SK-N-SH (cell line): ENCODE data around the gene C1QTNF9. TPM values are rescaled to one million over a fixed set of nuclear protein-coding genes. Genes with fewer than 3 reads are reported as not detected.

ENCODE experiments used
- CTCF ChIA-PET: fragments of 300-600, 350-600 bp; formaldehyde crosslinking; extraction: SDS; loops from one replicate; lab custom pipeline; 2021; lab: Yijun Ruan, JAX
- POLR2A ChIA-PET: fragments of 350-600 bp; sonication (Branson Sonifier 250); formaldehyde crosslinking; extraction: SDS; loops from one replicate; lab custom pipeline; 2020; ENCODE audit warnings: antibody characterized with exemption, inconsistent platforms; lab: Yijun Ruan, JAX
- DNase-seq: peaks from one replicate; pipeline ENCODE4 v3.0.0; 2012
- H2AFZ ChIP-seq: fragments of 200-600 bp; sonication (generic); 2 replicates; pipeline ENCODE4 v1.8.1; 2016; ENCODE audit warnings: antibody characterized with exemption, mild to moderate bottlenecking, low read depth
- H3F3A ChIP-seq: fragments of 200-600 bp; sonication (generic); replicated peaks from 2 replicates; pipeline ENCODE3; 2016; ENCODE audit warnings: antibody characterized with exemption, mild to moderate bottlenecking; ENCODE audit not compliant: insufficient read depth
- H3K27ac ChIP-seq, 2 experiments: fragments of 200-500 bp in 1 of 2; fragments of 200-600 bp in 1 of 2; sonication (Bioruptor generic) in 1 of 2; sonication (generic), shearing (Covaris generic) in 1 of 2; 2 replicates each; pipeline versions ENCODE4 v1.5.1 to v1.6.1; 2014 to 2016; ENCODE audit warnings: low read depth in 2 of 2, inconsistent platforms in 1 of 2, low read length in 1 of 2, mild to moderate bottlenecking in 1 of 2, mixed read lengths in 1 of 2
- H3K27me3 ChIP-seq: fragments of 200-600 bp; sonication (generic), shearing (Covaris generic); 2 replicates; pipeline ENCODE4 v1.6.1; 2016; ENCODE audit warnings: mixed run types; ENCODE audit not compliant: insufficient read depth
- H3K36me3 ChIP-seq, 2 experiments: fragments of 200-500 bp in 1 of 2; fragments of 200-600 bp in 1 of 2; sonication (Bioruptor generic) in 1 of 2; sonication (generic) in 1 of 2; replicated peaks in 1 of 2; 2 replicates each; pipeline versions ENCODE3 to v1.5.1; 2014 to 2016; ENCODE audit warnings: low read length in 1 of 2, mild to moderate bottlenecking in 1 of 2; ENCODE audit not compliant: insufficient read depth in 2 of 2, control insufficient read depth in 1 of 2
- H3K4me1 ChIP-seq, 2 experiments: fragments of 200-500 bp in 1 of 2; fragments of 200-600 bp in 1 of 2; sonication (Bioruptor generic) in 1 of 2; sonication (generic), shearing (Covaris generic) in 1 of 2; 2 replicates each; pipeline versions ENCODE4 v1.5.1 to v1.6.1; 2014 to 2016; ENCODE audit warnings: low read depth in 1 of 2, low read length in 1 of 2, mixed run types in 1 of 2; ENCODE audit not compliant: insufficient read depth in 2 of 2, control insufficient read depth in 1 of 2
- H3K4me2 ChIP-seq: fragments of 200-600 bp; sonication (generic), shearing (Covaris generic); 2 replicates; pipeline ENCODE4 v1.6.1; 2017; ENCODE audit warnings: mixed run types
- H3K4me3 ChIP-seq, 2 experiments: fragments of 200-500 bp in 1 of 2; fragments of 200-600 bp in 1 of 2; sonication (Bioruptor generic) in 1 of 2; sonication (generic), shearing (Covaris generic) in 1 of 2; 2 replicates each; pipeline versions ENCODE4 v1.5.1 to v1.8.1; 2014 to 2016; ENCODE audit warnings: low read depth in 2 of 2, inconsistent platforms in 1 of 2, low read length in 1 of 2, mild to moderate bottlenecking in 1 of 2, mixed read lengths in 1 of 2, moderate library complexity in 1 of 2
- H3K79me2 ChIP-seq: fragments of 200-600 bp; sonication (generic); 2 replicates; pipeline ENCODE4 v1.8.1; 2017; ENCODE audit warnings: mild to moderate bottlenecking; ENCODE audit not compliant: insufficient read depth
- H3K9ac ChIP-seq: fragments of 200-600 bp; sonication (generic); 2 replicates; pipeline ENCODE4 v1.6.1; 2017; ENCODE audit warnings: mixed run types
- H3K9me2 ChIP-seq: fragments of 200-600 bp; sonication (generic); 2 replicates; pipeline ENCODE4 v1.6.1; 2017; ENCODE audit warnings: mixed run types
- H3K9me3 ChIP-seq: fragments of 200-600 bp; sonication (generic); 2 replicates; pipeline ENCODE4 v1.6.1; 2017; ENCODE audit warnings: mixed run types, mild to moderate bottlenecking, moderate library complexity
- H4K20me1 ChIP-seq: fragments of 200-600 bp; sonication (generic); 2 replicates; pipeline ENCODE4 v1.6.1; 2017; ENCODE audit warnings: mild to moderate bottlenecking, mixed run types; ENCODE audit not compliant: insufficient read depth
- CHD2 ChIP-seq: fragments of 150-350 bp; IDR thresholded peaks from 2 replicates; pipeline ENCODE4 v1.6.1; 2018; ENCODE audit warnings: low read length; ENCODE audit not compliant: partially characterized antibody
- ELF1 ChIP-seq: IDR thresholded peaks from 2 replicates; pipeline ENCODE4 v1.4.0; 2012
- EP300 ChIP-seq, 2 experiments: IDR thresholded peaks; 2 replicates each; pipeline versions ENCODE4 v1.4.0 to v1.6.1; 2012; ENCODE audit warnings: borderline replicate concordance in 1 of 2, low read depth in 1 of 2, low read length in 1 of 2
- FOSL2 ChIP-seq: IDR thresholded peaks from 2 replicates; pipeline ENCODE4 v1.4.0; 2012; ENCODE audit warnings: low read depth, mild to moderate bottlenecking, moderate library complexity, borderline replicate concordance
- POLR2AphosphoS5 ChIP-seq: IDR thresholded peaks from 2 replicates; pipeline ENCODE4 v1.6.1; 2012; ENCODE audit warnings: low read depth, low read length
- RCOR1 ChIP-seq: fragments of 150-350 bp; IDR thresholded peaks from 2 replicates; pipeline ENCODE4 v1.6.1; 2017; ENCODE audit warnings: antibody characterized with exemption, low read length
- SIN3A ChIP-seq: IDR thresholded peaks from 2 replicates; pipeline ENCODE4 v1.6.1; 2012; ENCODE audit warnings: low read depth, mild to moderate bottlenecking, low read length, moderate library complexity, borderline replicate concordance
- TCF12 ChIP-seq: IDR thresholded peaks from 2 replicates; pipeline ENCODE4 v1.4.0; 2012
- WGBS: methylation state at CpG from one replicate; pipeline ENCODE4 v1.1.6; 2017; ENCODE audit warnings: low lambda C conversion rate; 5-methylcytosine and 5-hydroxymethylcytosine counted together
- polyA plus RNA-seq, 3 experiments: library from polyadenylated mRNA; depleted of rRNA; stranded (reverse); fragments of >200 nt; gene quantifications; 2 replicates each; pipeline ENCODE4 v1.2.3, GENCODE V29; 2012
- TF ChIP-seq, protein P1 (sequence below): IDR thresholded peaks from 2 replicates; pipeline ENCODE4 v1.6.1; 2012; ENCODE audit warnings: mild to moderate bottlenecking, low read depth, low read length, moderate library complexity
- TF ChIP-seq, protein P2 (sequence below): IDR thresholded peaks from 2 replicates; pipeline ENCODE4 v1.4.0; 2012; ENCODE audit warnings: low read depth, borderline replicate concordance
- TF ChIP-seq, protein P3 (sequence below): IDR thresholded peaks from 2 replicates; pipeline ENCODE4 v1.4.0; 2012; ENCODE audit warnings: low read depth, borderline replicate concordance

Gene C1QTNF9
- polyA plus RNA-seq, 1 of the 3 experiments (the other 2 are of a cell fraction) = not detected

DNA sequence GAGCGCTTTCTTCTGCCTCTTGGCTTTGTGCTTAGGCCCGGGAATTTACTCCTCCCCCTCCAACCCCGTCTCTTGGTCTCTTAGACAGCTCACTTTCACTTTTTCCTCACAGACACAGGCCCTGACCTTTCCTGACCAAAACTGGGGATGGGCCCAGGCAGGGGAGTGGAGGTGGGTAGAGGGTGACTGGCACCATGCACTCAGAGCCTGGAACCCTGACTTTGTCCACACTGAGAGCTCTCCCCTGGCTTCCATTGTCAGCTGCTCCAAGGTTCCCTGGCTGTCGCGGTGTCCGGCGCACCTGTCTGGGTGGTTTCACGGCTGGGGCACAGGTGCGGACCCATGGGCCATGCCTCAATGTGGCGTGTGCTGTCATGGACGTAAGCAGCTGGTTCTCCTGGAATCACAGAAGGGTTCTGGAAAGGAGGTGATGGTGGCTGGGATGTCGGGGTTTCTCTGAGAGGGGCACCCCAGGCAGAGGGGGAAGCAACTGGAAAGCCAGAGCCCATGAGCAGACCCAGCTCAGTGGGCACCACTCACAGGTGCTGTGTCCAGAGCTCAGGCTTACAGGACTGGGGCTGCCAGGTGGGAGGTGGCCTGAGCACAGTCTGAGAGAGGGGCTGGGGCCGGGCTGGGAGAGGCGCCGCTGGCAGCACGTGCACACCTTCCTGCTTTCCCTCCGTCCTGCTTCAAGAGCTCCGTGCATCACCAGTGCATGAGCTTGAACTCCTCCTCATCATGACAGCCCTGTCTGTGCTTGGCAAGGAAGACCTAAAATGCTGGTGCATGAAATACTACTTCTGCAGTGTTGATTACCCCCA, 28.0 kb upstream of the C1QTNF9 start:
- Histone ChIP-seq H3K9me2 (no peaks in the 10 kb centered on the region), H3K27me3 (no peaks in the 10 kb centered on the region), H3K79me2 (no peaks in the 10 kb centered on the region), H3K9me3 (no peaks in the 10 kb centered on the region), H3K36me3 (no peaks in the 10 kb centered on the region), H3K9ac (no peak overlapping the region), H3K4me1 (peaks cover 0 to 12% of the 10 kb centered on the region in 2 experiments; a peak in 2 of 4 replicates), H3K4me2 (no peak overlapping the region), H2AFZ (no peak overlapping the region), H3K27ac (no peak overlapping the region), H4K20me1 (no peaks in the 10 kb centered on the region), H3K4me3 (no peak overlapping the region), H3F3A (no peaks in the 10 kb centered on the region)
- 95% methylated on average over 13 of the region's 18 CpGs for WGBS
- TF ChIP-seq ELF1 (no peak), CHD2 (no peak), RCOR1 (no peak), POLR2AphosphoS5 (no peak), FOSL2 (no peak)
- TF ChIP-seq, protein P1, sequence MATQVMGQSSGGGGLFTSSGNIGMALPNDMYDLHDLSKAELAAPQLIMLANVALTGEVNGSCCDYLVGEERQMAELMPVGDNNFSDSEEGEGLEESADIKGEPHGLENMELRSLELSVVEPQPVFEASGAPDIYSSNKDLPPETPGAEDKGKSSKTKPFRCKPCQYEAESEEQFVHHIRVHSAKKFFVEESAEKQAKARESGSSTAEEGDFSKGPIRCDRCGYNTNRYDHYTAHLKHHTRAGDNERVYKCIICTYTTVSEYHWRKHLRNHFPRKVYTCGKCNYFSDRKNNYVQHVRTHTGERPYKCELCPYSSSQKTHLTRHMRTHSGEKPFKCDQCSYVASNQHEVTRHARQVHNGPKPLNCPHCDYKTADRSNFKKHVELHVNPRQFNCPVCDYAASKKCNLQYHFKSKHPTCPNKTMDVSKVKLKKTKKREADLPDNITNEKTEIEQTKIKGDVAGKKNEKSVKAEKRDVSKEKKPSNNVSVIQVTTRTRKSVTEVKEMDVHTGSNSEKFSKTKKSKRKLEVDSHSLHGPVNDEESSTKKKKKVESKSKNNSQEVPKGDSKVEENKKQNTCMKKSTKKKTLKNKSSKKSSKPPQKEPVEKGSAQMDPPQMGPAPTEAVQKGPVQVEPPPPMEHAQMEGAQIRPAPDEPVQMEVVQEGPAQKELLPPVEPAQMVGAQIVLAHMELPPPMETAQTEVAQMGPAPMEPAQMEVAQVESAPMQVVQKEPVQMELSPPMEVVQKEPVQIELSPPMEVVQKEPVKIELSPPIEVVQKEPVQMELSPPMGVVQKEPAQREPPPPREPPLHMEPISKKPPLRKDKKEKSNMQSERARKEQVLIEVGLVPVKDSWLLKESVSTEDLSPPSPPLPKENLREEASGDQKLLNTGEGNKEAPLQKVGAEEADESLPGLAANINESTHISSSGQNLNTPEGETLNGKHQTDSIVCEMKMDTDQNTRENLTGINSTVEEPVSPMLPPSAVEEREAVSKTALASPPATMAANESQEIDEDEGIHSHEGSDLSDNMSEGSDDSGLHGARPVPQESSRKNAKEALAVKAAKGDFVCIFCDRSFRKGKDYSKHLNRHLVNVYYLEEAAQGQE = no peak
- TF ChIP-seq, protein P2, sequence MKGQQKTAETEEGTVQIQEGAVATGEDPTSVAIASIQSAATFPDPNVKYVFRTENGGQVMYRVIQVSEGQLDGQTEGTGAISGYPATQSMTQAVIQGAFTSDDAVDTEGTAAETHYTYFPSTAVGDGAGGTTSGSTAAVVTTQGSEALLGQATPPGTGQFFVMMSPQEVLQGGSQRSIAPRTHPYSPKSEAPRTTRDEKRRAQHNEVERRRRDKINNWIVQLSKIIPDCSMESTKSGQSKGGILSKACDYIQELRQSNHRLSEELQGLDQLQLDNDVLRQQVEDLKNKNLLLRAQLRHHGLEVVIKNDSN = no peak
- TF ChIP-seq, protein P3, sequence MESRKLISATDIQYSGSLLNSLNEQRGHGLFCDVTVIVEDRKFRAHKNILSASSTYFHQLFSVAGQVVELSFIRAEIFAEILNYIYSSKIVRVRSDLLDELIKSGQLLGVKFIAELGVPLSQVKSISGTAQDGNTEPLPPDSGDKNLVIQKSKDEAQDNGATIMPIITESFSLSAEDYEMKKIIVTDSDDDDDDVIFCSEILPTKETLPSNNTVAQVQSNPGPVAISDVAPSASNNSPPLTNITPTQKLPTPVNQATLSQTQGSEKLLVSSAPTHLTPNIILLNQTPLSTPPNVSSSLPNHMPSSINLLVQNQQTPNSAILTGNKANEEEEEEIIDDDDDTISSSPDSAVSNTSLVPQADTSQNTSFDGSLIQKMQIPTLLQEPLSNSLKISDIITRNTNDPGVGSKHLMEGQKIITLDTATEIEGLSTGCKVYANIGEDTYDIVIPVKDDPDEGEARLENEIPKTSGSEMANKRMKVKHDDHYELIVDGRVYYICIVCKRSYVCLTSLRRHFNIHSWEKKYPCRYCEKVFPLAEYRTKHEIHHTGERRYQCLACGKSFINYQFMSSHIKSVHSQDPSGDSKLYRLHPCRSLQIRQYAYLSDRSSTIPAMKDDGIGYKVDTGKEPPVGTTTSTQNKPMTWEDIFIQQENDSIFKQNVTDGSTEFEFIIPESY = no peak
- ChIA-PET CTCF (no interaction called here), POLR2A (no interaction called here)
- no peak for DNase-seq

DNA sequence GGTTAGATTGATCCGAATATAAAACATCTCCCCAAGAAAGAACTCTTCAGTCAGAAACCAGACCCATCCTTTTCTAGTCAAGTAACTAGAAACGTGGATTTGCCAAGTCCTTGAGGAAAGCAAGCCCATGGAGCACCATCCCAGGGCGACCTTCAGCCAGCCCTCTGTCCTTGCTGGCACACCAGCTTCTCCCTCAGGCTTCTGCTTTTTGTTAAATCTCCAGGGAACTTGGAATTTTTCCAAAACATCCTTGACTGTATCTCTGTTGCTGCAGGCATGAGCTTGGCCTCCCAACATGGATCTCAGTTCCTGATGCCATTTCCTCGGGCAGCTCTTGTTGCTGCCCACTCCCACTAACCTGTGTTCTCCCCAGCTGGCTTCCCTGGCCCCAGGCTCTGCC, 27.1 kb upstream of the C1QTNF9 start:
- Histone ChIP-seq H4K20me1 (no peaks in the 10 kb centered on the region), H3K9me3 (no peaks in the 10 kb centered on the region), H3K9ac (no peak overlapping the region), H3K27me3 (no peaks in the 10 kb centered on the region), H3K36me3 (no peaks in the 10 kb centered on the region), H3K4me3 (no peak overlapping the region), H3K27ac (no peak overlapping the region), H2AFZ (no peak overlapping the region), H3F3A (no peaks in the 10 kb centered on the region), H3K79me2 (no peaks in the 10 kb centered on the region), H3K4me1 (peaks cover 0 to 12% of the 10 kb centered on the region in 2 experiments; a peak in 2 of 4 replicates), H3K9me2 (no peaks in the 10 kb centered on the region), H3K4me2 (no peak overlapping the region)
- CTCF ChIA-PET = no interaction called here
- WGBS = 71% methylated on average over 4 of the region's 4 CpGs
- TF ChIP-seq TCF12 (0 out of 2 replicates have a peak, but pooled peaks have one; percentile 13), EP300 (IDR thresholded peaks at IDR 0.05; ENCODE audit: borderline replicate concordance in 1 of 2, low read depth in 1 of 2, low read length in 1 of 2) (peak in 1 of 2 experiments; percentile 32; a peak in 1 of 4 replicates), SIN3A (no peak)
- DNase-seq = peak; percentile 63
- POLR2A ChIA-PET = interaction anchor here (0.9 kb wide), 1 partner anchor 121 kb away, joined by 3 read pairs; no protein-coding TSS in a partner anchor
